GM19351 (cell line): ENCODE results near the gene SLMAP.
"Not testable (repeated sequence)": the region's sequence is repeated elsewhere in the genome, so short reads cannot be mapped to it uniquely, and the experiment has no call there.

ENCODE experiments used
- ATAC-seq: cut with Tn5 transposase; IDR thresholded peaks from one replicate; pipeline ENCODE4 v1.9.1; 2021; ENCODE audit warnings: mild to moderate bottlenecking, moderate library complexity; ENCODE audit not compliant: unreplicated experiment

The SLMAP gene

DNA sequence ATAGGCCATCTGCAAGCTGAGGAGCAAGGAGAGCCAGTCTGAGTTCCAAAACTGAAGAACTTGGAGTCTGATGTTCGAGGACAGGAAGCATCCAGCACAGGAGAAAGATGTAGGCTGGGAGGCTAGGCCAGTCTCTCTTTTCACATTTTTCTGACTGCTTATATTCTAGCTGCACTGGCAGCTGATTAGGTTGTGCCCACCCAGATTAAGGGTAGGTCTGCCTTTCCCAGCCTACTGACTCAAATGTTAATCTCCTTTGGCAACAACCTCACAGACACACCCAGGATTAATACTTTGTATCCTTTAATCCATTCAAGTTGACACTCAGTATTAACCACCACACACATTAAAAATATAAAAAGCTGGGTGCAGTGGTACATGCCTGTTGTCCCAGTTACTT is 113.0 kb downstream of the SLMAP start:
- ATAC-seq, result not testable (repeated sequence)

DNA sequence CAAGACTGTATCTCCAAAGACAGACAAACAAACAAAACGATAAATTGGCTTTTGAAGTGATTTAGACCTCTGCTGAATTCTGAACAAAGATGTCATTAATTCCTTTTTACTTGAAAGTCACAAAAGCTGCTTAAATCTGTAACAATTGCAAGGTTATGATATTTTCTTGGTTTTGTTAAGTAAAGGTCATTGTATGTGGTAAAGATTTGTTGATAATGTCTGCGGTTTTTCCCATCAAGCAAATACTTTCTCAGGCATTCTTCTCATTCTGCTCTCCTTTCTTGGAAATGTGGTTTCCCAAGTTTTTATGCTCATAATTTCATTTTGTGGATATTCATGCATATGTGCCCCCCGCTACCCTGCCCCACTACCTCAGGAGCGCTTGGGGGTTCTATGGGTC is 116.5 kb downstream of the SLMAP start:
- no peak for ATAC-seq

DNA sequence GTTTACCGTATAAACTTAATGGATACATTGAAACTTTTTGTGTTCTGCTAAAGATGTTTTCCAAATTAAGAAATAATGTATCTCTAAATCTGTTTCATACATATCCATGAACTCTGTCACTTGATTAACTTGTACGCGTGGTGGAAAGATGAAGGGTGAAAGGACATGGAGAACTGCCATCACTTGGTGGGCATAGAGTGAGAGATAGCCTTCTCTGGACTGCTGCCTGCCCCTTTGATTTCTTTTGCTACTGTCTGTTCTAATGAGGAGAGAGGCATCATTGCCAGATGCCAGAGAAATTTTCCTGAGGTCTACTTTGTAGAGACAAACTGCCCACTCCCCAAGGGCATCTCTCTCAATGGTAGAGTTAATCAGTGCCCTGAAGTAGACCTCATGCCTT is 120.5 kb downstream of the SLMAP start:
- ATAC-seq, result no peak

DNA sequence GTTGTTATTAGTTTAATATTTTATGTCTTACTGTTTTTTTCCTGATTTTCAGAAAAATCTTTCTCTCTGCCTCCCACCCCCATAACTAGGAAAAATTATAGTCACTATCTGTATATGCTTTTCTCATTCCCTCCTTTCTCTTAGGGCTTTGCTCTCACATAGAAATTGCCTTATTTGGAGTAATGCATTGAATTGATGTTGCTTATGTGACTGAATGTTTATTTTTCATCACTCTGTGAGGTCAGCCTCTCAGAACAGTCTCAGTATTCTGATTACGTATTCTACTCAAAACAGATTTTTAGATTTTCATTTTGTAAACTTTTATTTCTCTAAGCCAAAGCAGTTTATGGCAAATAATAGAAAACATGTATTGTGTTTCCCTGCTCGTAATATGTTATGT is 121.0 kb downstream of the SLMAP start:
- no peak for ATAC-seq

DNA sequence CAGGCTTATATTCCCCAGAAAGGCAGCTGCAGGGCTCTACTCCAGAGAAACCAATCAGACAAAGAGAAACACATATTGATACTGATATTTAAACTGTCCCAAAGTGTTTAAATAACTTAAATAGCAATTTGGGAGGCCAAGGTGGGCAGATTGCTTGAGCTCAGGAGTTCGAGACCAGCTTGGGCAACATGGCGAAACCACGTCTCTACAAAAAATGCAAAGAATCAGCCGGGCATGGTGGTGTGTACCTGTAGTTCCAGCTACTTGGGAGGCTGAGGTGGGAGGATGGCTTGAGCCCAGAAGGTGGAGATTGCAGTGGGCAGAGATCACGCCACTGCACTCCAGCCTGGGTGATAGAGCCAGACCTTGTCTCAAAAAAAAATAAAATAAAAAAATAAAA is 128.3 kb downstream of the SLMAP start:
- not testable (repeated sequence) for ATAC-seq

DNA sequence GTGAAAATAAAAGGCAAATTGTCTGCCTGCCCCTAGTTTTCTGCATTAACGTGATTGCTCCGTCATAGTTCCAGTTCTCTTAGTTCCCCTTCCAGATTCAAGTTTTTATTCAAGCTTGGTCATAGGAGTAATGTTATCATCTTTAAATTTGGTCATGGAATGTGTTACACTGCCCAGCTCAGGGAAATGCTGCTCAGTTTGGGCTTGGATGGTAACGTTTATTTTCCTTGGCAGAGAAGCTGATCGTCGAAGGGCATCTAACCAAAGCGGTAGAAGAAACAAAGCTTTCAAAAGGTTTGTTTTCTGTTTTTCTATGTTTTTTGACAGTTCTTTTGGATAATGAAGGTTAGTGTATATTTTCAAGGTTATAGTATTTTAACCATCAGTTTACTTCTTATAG is 133.7 kb downstream of the SLMAP start:
- ATAC-seq, result no peak

DNA sequence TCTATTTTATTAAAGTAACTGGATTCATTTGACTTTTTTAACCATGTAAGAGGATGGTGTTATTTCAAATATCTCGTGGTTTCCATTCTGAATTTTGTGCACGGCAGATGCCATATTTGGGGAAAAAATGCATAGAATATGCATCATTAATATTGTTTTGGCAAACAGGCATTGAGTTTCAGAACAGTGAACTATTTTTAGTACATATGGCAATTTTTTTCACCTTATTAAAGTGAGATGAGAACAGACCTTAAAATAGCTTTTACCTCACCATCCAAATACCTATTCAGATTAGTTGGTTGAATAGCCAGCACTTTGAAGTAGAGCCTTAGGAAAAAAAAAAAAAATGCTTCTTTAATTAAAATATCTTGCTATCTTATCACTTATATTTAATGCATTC is 134.8 kb downstream of the SLMAP start:
- no peak for ATAC-seq

DNA sequence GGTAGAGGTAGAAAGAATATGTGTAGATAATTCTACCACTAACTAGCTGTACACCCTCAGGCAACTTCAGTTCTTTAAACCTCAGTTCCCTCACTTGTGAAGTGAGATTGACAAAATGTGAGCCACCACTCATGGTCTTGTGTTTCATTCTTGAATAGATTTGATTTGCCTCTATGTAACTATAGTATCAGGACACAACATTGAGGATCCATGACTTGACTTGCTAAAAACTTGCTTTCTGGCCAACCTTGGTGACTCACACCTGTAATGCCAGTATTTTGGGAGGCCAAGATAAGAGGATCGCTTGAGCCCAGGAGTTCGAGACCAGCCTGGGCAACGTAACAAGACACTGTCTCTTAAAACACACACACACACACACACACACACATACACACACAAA is 136.3 kb downstream of the SLMAP start:
- ATAC-seq, result no peak

DNA sequence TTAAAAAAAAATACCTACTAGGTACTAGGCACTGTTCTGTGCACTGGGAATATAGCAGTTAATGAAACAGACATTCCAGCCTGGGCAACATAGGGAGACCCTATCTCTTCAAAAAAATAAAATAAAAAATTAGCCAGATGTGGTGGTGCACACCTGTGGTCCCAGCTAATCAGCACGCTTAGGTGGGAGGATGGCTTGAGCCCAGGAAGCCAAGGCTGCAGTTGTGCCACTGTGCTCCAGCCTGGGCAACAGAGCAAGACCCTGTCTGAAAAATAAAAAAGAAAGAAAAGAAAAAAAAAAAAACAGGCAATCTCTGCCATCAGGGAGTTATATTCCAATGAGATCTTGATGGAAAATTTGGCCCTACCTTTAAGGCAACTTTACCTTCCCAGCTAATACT is 137.0 kb downstream of the SLMAP start:
- ATAC-seq, result no peak

DNA sequence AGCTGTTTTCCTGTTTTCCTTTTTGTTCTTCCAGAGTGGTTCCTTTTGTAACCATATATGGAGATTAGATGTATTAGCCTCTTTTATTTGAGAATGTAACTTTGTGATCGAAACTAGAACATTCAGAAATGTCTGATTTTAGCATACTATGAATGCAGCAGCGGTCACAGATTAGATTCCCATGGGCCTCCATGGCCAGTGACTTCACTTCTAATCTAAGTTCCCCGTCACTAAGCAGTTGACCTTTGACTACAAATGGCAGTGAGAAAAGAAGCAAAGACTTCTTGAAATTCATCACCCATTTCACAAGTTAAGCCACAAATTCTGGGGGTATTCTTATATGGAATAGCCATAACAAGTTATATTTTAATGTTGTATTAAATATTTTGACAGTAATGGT is 137.6 kb downstream of the SLMAP start:
- ATAC-seq, result no peak

DNA sequence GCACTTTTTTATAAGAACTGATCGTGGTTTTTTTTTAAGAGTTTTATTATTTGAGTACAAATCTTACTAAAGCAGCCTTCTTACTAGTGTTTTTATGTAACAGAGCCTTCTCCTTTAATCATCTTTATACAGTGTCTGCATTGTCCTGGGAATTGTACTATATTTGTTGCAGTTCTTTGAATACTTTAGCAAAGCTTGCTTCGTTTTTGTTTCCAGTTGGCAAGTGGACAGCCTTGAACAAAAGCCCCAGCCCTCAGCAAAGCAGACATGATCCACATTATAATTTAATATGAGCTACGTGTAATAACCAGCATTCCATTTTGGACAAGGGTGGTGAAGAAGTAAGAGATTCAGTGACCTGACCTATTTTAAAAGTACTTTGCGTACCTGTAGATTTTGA is 139.9 kb downstream of the SLMAP start:
- no peak for ATAC-seq

DNA sequence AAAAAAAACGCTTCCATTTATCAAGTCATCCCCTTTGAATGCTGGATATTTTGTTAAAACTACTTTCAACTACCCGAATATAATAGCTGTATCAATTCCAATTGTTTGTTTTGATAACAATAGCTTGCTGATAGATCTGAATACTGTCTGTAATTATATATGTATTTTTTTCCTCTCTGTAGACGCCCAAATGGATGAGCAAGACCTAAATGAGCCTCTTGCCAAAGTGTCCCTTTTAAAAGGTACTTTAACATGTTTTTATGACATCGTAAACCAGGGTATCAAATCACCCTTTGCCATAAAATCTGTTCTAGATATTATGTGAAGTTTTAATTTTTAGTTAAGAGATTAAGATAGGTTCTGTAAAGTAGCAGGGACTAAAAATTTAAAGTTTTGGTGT is 140.6 kb downstream of the SLMAP start:
- no peak for ATAC-seq

DNA sequence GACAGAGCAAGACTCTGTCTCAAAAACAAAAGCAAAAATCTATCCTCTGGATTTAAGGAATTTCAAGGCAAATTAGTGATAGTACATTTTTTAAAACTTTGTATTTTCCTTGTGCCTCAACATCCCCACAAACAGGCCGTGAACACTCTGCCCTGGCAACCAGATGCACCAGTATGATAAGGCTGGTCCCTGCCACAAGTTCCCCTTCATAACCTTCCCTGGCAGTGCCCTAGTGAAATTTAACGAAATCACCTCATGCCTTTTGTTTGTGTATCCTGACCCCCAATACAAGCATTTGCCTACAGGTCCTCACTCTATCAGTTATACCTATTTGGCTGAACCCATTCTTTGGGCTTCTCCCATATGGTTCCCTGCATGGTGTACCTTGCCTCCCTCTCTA is 144.7 kb downstream of the SLMAP start:
- no peak for ATAC-seq

DNA sequence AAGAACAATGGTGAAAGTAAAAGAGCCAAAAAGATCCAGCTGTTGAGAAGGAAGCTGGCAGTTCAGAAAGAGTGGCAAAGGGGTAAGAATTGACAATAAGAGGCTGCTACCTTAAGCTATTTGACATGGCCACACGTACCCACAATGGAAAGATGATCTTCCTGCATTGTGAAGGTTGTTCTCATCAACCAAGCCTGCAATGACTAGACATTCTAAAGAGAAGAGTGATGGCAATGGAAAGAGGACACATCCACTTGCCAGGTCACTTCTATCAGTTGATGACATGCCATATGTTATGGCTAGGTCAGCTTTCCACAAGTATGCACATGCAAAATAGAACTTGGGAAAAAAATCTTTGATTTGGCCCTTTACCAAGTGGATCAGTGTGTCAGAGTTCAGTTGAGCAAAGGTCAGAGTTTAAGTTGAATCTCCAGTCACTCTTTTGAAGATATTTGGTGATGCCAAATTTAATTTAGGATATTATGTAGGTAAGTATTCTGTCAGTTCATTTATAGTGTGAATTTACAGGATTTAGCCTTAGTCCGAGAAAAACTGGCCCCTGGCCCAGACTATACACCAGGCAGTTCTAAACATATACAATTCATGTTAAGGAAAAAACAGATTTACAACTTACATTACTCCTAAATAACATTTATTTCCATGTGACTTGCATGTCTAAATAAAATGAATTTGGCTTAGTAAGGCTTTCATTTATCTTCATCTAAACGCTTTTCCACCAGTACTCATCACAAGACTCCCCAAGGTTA is 147.2 kb downstream of the SLMAP start:
- no peak for ATAC-seq

DNA sequence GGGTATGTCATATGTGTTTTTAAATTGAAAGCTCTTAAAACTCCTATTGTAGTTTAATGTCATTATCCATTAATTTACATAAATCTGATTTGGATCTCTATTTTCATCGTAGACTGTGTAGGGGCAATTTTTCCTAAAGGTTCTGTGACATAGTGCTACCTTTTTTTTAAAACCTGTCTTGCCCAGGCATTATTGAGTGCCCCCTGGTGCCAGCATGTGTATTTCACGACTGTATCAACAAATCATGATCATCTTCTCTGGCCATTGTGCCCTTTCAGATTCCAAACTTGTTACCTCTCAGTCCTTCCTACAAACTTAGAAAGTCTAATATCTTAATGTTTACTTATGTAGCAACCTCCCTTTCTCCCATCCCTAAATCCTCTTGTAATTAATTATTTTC is 154.9 kb downstream of the SLMAP start:
- ATAC-seq, result no peak

DNA sequence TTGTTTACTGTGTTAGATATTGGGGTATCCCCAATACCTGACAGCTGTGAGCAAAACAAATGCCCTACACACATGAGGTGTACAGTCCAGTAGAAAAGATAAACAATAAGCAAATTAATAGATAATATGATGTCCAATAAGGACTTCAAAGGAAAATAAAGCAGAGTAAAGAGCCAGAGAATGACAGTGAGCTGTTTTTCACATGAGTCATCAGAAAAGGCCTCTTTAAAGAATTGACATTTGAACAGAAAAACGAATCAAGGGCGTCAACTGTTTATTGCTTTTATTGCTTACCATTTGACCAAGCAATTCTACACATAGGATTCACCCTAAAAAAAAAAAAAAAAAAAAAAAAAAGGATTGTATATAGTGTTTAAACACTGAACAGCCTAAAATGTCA is 155.5 kb downstream of the SLMAP start:
- no peak for ATAC-seq

DNA sequence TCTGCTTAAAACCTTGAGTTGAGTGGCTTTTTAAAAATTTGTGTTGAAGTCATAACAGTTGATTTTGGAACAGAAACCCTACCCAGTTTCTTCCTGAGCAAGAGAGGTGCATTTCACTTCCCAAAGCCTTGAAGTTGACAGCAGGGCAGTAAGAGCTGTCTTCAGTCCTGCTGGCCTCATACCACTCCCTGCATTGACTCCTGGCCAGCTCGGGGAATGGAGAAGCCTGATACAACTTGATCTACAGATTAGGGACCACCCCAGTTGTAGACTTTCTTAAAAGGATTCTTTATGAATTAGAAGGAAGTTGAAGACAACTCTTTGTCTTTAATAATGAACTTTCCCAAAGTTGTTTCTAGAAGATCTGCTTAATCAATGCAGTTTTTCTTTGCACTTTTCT is 161.5 kb downstream of the SLMAP start:
- ATAC-seq, result no peak

DNA sequence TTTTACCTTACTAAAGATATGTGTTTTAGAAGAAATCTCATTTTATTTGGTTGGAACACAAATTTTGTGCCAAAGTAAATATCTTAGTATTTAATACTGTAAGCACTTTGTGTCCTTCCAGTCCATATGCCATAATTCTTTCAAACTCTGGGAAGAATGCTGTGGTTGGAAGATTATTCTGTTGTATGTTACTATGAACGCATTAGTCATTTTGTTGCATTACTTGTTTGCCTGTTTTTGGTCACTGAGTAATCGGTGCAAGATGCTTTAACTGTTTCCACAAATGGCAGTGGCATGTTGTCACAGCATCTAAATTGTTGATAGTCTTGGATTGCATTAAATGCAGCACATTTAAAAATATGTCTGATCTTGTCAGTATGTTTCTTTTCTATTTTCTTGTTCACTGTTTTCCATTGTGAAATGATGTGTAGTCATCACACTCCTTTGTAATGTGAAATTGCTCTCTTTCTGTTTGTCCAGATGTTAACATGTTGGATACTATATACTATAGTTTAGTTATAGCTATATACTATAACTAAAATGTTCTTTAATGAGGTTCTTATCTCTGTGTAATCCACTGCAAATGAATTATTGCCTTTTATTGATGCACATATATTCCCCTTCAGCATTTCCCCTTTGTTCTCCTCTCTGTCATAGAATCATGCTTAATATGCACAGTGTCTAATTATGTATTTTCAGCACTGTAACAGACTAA is 162.2 kb downstream of the SLMAP start:
- no peak for ATAC-seq

DNA sequence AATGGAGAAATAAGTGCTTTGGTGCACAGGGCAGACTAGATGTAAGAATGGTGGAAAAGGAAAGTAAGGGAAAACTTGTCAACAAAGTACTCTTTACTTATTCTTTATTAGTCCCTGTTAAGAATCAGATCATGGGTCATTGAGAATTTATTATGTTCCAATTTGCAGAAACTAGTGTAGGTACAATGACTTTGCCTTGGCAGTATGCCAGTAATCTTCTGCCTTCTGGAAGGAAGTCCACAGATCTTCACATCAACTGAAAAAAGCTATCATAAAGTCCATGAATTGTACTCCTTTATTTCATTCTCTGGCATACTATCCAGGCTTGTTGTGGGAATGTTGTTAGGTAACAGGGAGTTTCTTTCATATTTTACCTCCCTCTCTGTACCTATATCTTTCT is 163.9 kb downstream of the SLMAP start:
- ATAC-seq, result no peak

DNA sequence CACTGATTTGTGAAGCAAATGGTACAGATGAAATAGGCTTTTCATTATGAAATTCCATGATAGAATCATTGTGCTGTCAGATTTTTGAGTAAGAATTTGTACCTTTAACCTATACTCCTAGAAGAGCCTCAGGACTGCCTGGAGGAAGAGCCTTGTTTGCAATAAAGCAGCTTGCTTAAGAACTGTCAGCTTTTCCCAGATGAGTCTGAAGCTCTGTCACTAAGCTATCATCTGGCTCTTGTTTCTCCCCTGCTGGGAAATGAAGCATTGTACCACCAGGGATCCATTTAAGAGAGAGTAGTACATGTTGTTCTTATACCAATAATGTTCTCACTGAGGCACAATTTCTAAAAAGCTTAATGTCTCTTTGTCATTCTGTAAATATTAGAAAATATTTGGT is 167.0 kb downstream of the SLMAP start:
- ATAC-seq, result no peak

DNA sequence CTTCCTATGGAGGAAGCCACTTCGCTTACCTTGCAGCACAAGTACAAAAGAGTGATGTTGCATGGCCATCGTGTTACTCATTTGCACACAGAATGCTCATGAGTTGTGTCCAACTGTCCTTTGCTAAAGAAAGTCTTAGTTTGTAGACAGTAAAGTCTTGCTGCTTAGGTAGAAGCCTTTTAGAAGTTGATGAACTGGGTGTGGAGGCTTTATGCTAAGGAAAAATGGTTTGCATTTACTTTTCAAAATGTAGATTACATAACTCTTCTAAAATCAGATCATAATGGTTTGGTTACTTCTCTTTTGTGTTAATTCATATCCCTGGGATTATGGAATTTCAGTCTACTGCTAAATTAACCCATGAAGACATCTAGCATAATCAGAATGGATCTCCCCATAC is 167.6 kb downstream of the SLMAP start:
- no peak for ATAC-seq

DNA sequence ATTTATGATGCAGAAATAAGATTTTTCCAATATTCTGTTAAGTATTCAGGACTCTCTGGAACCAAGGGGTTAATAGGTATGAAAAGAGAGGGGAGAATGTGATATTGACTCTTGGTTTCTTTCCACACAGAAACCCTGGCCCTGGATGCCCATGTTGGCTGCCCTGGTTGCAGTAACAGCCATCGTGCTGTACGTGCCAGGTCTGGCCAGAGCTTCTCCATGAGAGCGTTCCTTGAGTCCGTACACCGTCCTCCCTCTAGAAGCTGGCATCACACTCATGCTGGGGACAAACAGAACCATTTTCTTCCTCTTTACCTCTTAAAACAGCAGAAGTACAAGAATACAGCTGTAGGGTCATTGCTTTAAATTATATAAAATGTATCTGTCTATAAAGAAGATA is 171.1 kb downstream of the SLMAP start:
- no peak for ATAC-seq

DNA sequence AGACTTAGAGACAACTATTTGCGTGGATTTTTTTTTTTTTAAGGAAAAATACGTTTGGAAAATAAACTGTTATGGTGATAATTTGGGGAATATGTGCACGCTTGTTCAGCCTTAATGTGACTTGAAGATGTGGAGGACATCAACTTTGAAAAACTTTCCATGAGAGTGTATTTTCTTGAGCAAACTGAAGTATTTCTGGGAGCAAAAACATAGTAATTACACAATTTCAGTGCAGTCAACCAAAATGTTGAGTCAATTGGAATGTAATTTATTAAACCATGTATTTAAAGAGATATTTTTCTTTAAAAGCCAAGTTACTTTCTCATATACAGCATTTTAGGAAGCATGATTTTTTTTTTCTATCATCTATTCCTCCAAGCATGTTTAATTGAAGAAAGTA is 171.8 kb downstream of the SLMAP start:
- no peak for ATAC-seq
